GM18502 (cell line): ENCODE measurements around the gene HMGA1.
"Not testable (repeated sequence)": the region's sequence is repeated elsewhere in the genome, so short reads cannot be mapped to it uniquely, and the experiment has no call there.

Experiments used
- ATAC-seq: cut with Tn5 transposase; IDR thresholded peaks from one replicate; pipeline ENCODE4 v1.9.1; 2021; ENCODE audit warnings: mild to moderate bottlenecking; ENCODE audit not compliant: unreplicated experiment, poor library complexity

Gene HMGA1

GRCh38 chr6:34249469-34250261 is 13.0 kb downstream of the HMGA1 start:
- ATAC-seq = peak; percentile 27

GRCh38 chr6:34252395-34252794 is 15.7 kb downstream of the HMGA1 start:
- not testable (repeated sequence) for ATAC-seq

GRCh38 chr6:34259529-34260069 is 22.9 kb downstream of the HMGA1 start:
- no peak for ATAC-seq

- no peak for ATAC-seq
Observed at GRCh38 chr6:34260576-34261267, 24.0 kb downstream of the HMGA1 start.

- not testable (repeated sequence) for ATAC-seq
Observed at GRCh38 chr6:34263484-34263883, 26.8 kb downstream of the HMGA1 start.

- ATAC-seq = no peak
Observed at GRCh38 chr6:34267746-34268145, 31.1 kb downstream of the HMGA1 start.

- not testable (repeated sequence) for ATAC-seq
Observed at GRCh38 chr6:34269132-34269531, 32.5 kb downstream of the HMGA1 start.

GRCh38 chr6:34269658-34270341 is 33.1 kb downstream of the HMGA1 start:
- ATAC-seq = not testable (repeated sequence)

GRCh38 chr6:34272013-34272926 is 35.6 kb downstream of the HMGA1 start:
- no peak for ATAC-seq

GRCh38 chr6:34273242-34273805 is 36.7 kb downstream of the HMGA1 start:
- ATAC-seq = no peak

- no peak for ATAC-seq
Observed at GRCh38 chr6:34274129-34274528, 37.5 kb downstream of the HMGA1 start.

GRCh38 chr6:34275128-34275804 is 38.6 kb downstream of the HMGA1 start:
- no peak for ATAC-seq

GRCh38 chr6:34276191-34276590 is 39.5 kb downstream of the HMGA1 start:
- ATAC-seq = no peak

GRCh38 chr6:34276881-34277762 is 40.4 kb downstream of the HMGA1 start:
- ATAC-seq = no peak

- ATAC-seq = no peak
Observed at GRCh38 chr6:34277763-34278112, 41.1 kb downstream of the HMGA1 start.

GRCh38 chr6:34278833-34279232 is 42.2 kb downstream of the HMGA1 start:
- ATAC-seq = no peak

GRCh38 chr6:34280216-34280615 is 43.5 kb downstream of the HMGA1 start:
- no peak for ATAC-seq

GRCh38 chr6:34281702-34282334 is 45.1 kb downstream of the HMGA1 start:
- no peak for ATAC-seq
